Right atrium auricular region (tissue), 2 donors: ENCODE measurements around the gene DERA. TPM values are rescaled to one million over a fixed set of nuclear protein-coding genes. Genes with fewer than 3 reads are reported as not detected.

Source experiments
- DNase-seq: peaks from one replicate; pipeline ENCODE4 v3.0.0-alpha.2; 2019; ENCODE audit warnings: low spot score
- H3K27ac ChIP-seq, 2 donors: fragments of 200-600 bp; sonication (generic); 1 replicate in 1 of 2; 2 replicates in 1 of 2; pipeline ENCODE4 v1.5.1; 2016 to 2019
- H3K27me3 ChIP-seq, 2 donors: fragments of 200-600 bp; sonication (generic); one replicate each; pipeline versions ENCODE4 v1.5.1 to v1.6.0; 2017 to 2019
- H3K36me3 ChIP-seq: fragments of 200-600 bp; sonication (generic); one replicate; pipeline ENCODE4 v1.5.1; 2016
- H3K4me1 ChIP-seq, 2 donors: fragments of 200-600 bp; sonication (generic); one replicate each; pipeline versions ENCODE4 v1.5.1 to v1.6.0; 2017 to 2019
- H3K4me3 ChIP-seq, 2 donors: fragments of 200-600 bp; sonication (generic); 1 replicate in 1 of 2; 2 replicates in 1 of 2; pipeline ENCODE4 v1.5.1; 2017 to 2019; ENCODE audit warnings: mild to moderate bottlenecking in 1 of 2, moderate library complexity in 1 of 2
- H3K9me3 ChIP-seq, 2 donors: fragments of 200-600 bp; sonication (generic); one replicate each; pipeline ENCODE4 v1.5.1; 2019
- total RNA-seq, 2 donors: library from RNA; depleted of rRNA; stranded (reverse); fragments of >200 nt; gene quantifications; one replicate each; pipeline ENCODE4 v1.1.0, GENCODE V29; 2016
- TF ChIP-seq, protein P1 (sequence below), 2 donors: fragments of 200-600 bp; sonication (generic); IDR thresholded peaks; one replicate each; pipeline ENCODE4 v1.5.1; 2019; ENCODE audit warnings: antibody characterized with exemption in 2 of 2

DERA gene
- total RNA-seq, 2 donors from 2014 or later, result 20.0 to 20.8 TPM

- no peaks in the 10 kb centered on the region for H3K27me3 ChIP-seq
- H3K4me3 ChIP-seq, result no peak overlapping the region
- no peaks in the 10 kb centered on the region for H3K36me3 ChIP-seq
- H3K4me1 ChIP-seq, result peaks cover 0 to 19% of the 10 kb centered on the region in 2 donors
- H3K27ac ChIP-seq, result peak overlapping the region; percentile 58 to 73
- no peak for DNase-seq
- TF ChIP-seq, protein P1, sequence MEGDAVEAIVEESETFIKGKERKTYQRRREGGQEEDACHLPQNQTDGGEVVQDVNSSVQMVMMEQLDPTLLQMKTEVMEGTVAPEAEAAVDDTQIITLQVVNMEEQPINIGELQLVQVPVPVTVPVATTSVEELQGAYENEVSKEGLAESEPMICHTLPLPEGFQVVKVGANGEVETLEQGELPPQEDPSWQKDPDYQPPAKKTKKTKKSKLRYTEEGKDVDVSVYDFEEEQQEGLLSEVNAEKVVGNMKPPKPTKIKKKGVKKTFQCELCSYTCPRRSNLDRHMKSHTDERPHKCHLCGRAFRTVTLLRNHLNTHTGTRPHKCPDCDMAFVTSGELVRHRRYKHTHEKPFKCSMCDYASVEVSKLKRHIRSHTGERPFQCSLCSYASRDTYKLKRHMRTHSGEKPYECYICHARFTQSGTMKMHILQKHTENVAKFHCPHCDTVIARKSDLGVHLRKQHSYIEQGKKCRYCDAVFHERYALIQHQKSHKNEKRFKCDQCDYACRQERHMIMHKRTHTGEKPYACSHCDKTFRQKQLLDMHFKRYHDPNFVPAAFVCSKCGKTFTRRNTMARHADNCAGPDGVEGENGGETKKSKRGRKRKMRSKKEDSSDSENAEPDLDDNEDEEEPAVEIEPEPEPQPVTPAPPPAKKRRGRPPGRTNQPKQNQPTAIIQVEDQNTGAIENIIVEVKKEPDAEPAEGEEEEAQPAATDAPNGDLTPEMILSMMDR (IDR thresholded peaks at IDR 0.05), result peak; percentile 22 to 56
- H3K9me3 ChIP-seq, result no peaks in the 10 kb centered on the region
Observed at GRCh38 chr12:15979096-15980092, 68.3 kb downstream of the DERA start.

DNA sequence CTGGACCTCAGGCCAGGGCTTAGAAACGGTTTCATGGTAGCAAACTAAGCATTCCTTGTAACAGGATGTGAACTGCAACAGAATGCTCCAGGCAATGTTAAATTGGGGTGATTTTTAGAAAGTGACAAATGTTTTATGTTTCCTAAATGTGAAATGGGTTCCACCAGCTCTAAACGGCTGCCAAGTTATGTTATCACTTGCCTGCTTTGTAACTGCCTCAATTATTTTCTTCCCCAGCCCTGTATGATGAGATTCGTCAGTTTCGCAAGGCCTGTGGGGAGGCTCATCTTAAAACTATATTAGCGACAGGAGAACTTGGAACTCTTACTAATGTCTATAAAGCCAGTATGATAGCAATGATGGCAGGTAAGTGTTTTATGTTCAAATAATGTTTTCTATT, 70.9 kb downstream of the DERA start:
- no peak overlapping the region for H3K27ac ChIP-seq
- H3K9me3 ChIP-seq, result no peaks in the 10 kb centered on the region
- no peaks in the 10 kb centered on the region for H3K27me3 ChIP-seq
- DNase-seq, result no peak
- no peaks in the 10 kb centered on the region for H3K36me3 ChIP-seq
- TF ChIP-seq, protein P1 (IDR thresholded peaks at IDR 0.05), result no peak
- peaks cover 0 to 19% of the 10 kb centered on the region in 2 donors for H3K4me1 ChIP-seq
- no peak overlapping the region for H3K4me3 ChIP-seq

- Histone ChIP-seq H3K9me3 (no peaks in the 10 kb centered on the region), H3K27me3 (no peaks in the 10 kb centered on the region), H3K36me3 (peaks cover under 1% of the 10 kb centered on the region), H3K4me3 (no peak overlapping the region), H3K4me1 (peaks cover 0 to 21% of the 10 kb centered on the region in 2 donors), H3K27ac (no peak overlapping the region)
- TF ChIP-seq, protein P1 (IDR thresholded peaks at IDR 0.05), result peak; percentile 18 to 55
- no peak for DNase-seq
Observed at GRCh38 chr12:15982471-15982870, 71.3 kb downstream of the DERA start.

DNA sequence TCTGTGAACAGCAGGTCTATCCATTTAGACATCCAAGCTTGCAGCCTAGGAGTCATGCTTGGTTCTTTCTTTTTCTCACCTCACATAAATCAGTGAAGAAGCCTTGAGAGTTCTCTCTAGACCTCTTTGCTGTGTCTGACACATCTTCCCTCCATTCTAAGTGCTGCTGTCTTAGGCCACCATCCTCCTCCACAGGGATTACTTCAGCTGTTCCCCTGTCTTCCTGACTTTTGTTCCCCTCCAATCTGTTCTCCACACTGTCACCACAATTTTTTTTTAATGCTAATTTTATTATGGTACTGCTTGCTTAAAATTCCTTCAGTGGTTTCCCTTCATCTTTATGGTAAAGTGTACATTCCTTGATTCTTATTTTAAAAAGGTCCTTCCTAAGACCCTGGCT, 71.8 kb downstream of the DERA start:
- no peak for DNase-seq
- Histone ChIP-seq H3K27me3 (no peaks in the 10 kb centered on the region), H3K9me3 (no peaks in the 10 kb centered on the region), H3K36me3 (peaks cover 4% of the 10 kb centered on the region), H3K4me1 (peaks cover 0 to 25% of the 10 kb centered on the region in 2 donors), H3K27ac (no peak overlapping the region), H3K4me3 (no peak overlapping the region)
- TF ChIP-seq, protein P1 (IDR thresholded peaks at IDR 0.05), result no peak

- no peaks in the 10 kb centered on the region for H3K27me3 ChIP-seq
- no peaks in the 10 kb centered on the region for H3K9me3 ChIP-seq
- H3K27ac ChIP-seq, result no peak overlapping the region
- peaks cover 0 to 15% of the 10 kb centered on the region in 2 donors for H3K4me1 ChIP-seq
- no peak for DNase-seq
- H3K36me3 ChIP-seq, result peaks cover 15% of the 10 kb centered on the region
- TF ChIP-seq, protein P1 (IDR thresholded peaks at IDR 0.05), result no peak
- no peak overlapping the region for H3K4me3 ChIP-seq
Observed at GRCh38 chr12:15984097-15984800, 73.1 kb downstream of the DERA start.
